ENCODE results near the gene ASCL4.

The ASCL4 gene

DNA sequence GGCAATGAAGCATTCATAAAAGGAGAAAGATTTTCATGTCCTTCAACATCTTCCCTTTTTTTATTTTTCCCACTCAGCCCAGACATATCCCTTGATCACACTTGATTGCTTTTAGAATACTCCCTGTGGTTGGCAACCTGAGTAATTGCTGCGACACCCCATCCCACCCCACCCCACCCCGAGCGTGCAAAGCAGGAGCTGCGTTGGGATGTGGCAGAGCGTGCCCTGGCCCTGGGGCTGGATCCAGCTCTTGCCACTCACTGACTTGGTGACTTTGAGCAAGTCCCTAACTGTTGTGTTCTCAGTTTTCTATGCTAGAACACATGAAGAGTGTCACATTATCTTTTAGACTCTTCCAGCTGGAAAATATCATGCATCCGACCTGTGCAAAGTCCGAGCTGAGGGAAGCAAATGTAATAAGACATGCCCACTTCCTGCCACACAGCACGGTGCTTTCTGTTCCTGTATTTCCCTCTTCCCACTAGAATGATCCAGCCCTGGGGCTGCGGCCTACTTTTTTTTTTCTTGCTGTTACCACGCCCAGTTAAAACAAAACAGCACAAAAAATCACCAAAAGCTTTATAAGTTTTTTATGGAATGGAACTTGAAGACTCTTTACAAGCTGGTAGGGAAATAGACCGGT is 4.0 kb downstream of the ASCL4 start:
- DNase-seq (ENCODE audit: low read depth, low spot score): no peak

GRCh38 chr12:107779077-107779831 is 4.8 kb downstream of the ASCL4 start:
- DNase-seq (ENCODE audit: low read depth, low spot score): no peak

DNA sequence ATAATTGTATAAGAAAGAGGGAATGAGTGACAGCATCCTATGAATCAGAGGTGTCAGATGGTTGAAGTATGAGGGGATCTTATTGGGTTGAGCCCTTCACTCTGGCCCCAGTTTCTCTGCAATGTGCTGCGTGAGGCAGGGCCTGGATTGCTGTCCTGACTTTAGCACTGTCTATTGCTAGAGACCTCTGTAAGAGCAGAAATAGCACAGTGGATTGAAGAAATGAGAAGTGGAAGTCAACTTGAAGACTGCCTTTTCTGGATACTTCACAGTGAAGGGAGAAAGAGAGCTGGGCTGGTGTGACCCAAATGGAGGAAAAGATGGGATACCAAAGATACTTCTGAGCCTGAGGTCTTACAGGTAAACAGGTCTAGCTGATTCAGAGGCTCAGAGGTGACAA is 5.8 kb downstream of the ASCL4 start:
- DNase-seq (ENCODE audit: low read depth, low spot score): no peak

DNA sequence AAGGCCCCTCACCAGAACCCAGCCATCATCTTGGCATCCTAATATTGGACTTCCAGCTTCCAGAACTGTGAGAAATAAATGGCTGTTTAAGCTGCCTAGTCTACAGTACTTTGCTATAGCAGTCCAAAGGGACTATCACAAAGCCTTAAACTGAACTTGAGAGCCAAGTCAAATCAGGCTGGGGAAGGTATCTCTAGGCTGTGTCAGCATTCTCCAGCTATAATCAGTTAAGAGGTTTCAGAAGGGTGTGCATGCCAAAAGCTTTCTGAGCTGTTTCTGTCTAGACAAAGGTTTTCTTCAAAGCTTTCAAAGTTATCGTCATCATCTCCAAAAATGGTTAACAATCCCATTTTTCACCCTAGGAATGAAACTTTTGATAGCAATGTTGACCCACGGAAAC is 7.6 kb downstream of the ASCL4 start:
- DNase-seq (ENCODE audit: low read depth, low spot score): no peak

DNA sequence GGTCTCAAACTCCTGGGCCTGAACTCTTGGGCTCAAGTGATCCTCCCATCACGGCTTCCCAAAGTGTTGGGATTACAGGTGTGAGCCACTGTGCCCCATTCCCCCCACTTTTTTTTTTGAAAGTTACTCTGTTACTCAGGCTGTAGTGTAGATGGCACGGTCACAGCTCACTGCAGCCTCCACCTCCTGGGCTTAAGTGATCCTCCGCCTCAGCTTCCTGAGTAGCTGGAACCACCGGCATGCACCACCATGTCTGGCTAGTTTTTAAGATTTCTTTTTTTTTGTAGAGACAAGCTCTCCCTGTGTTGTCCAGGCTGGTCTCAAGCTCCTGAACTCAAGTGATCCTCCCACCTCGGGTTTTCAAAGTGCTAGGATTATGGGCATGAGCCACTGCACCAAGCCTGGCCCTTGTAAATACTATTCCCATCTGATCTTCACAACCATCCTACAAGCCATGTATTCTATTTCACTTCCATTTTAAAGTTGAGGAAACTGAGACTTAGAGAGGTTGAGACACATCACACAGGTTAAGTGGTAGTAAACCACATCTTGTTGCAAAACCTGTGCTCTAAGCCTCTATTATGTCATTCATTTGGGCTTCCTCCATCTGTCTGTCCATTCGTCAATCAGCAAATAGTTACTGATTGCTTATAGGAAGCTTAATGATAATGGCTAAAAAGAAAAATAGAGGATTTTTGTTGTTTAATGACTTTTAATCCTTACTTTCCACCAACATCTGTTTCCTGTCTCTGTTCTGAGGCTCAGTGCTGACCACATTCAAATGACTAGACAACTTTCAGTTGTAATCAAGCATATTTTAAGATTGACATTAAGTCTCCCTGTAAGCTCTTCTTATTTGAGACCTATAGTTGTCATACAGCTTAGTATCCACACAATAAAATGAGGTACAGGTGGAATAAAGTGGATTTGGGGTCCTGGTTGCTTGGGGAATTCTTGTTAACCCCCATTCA is 9.2 kb downstream of the ASCL4 start:
- no peak for DNase-seq (ENCODE audit: low read depth, low spot score)

DNA sequence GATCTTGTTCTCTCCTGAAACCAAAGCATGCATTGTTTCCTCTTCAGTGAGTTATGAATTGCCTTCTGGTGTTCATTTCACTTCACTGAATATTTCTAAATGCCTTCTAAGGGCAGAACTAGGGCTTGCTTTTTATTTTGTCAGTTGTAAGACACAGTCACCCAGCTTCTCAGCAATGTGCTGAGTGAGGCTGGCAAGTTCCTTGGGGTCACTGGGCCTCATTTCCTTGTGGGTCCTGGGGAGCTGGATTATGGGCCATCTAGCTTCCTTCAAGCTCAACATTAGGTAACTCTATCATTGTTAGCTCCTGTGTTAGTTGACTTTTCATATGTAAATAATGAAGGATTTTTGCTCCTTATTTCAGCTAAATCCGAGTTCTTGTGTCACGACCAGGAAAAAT is 13.8 kb downstream of the ASCL4 start:
- no peak for DNase-seq (ENCODE audit: low read depth, low spot score)

DNA sequence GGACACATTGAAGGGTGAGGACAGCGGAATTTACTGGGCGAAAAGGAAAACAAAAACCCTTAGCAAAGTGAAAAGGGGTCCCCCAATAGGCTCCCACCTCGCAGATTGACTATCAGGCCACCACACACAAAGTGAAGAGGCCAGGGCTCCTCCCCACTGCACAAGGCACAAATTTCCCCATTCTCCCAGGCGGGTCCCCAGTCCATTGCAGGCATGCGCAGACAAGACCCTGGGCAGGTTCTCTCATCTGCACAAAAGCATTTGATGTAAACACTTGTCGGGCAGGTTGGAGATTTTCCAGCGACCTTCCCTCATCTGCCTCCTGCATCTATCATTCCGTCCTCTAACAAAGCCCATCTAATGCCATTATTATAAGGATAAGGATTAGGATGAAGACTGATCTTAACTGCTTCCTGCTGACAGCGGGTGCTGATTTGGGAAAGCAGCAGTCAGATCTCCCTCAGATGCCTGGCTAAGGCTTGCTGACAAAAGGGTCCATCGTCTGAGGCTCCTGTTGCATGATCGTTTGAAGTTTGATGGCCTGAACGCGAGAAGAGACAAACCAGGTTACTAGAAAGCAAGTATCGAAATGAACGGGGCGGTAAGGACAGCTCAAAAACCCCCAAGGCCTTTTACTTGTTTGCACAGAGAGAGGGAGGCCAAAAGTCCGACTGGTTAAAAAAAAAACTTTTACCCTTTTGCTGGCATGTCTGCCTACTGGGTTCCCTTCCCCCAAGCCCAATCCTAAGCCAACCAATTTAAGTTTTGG is 14.4 kb downstream of the ASCL4 start:
- no peak for DNase-seq (ENCODE audit: low read depth, low spot score)

- DNase-seq (ENCODE audit: low read depth, low spot score): no peak
Measured at GRCh38 chr12:107791465-107792089, 17.1 kb downstream of the ASCL4 start.

- no peak for DNase-seq (ENCODE audit: low read depth, low spot score)
Measured at GRCh38 chr12:107794451-107794850, 19.9 kb downstream of the ASCL4 start.

GRCh38 chr12:107798580-107798979 is 24.1 kb downstream of the ASCL4 start:
- no peak for DNase-seq (ENCODE audit: low read depth, low spot score)

DNA sequence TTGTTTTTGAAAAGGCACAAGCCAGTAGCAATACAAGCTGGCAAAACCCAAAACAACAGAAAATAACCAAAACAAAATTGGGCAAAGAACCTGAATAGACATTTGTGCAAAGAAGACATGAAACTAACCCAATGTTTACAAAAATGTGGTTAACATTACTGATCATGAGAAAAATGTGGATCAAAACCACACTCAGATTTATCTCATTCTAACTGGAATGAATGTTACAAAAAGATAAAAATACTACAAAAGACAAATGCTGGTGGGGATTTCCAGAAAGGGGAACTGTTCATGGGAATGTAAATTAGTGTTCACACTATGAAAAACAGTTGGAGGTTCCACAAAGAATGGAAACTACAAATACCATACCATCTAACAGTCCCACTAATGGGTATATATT is 26.6 kb downstream of the ASCL4 start:
- no peak for DNase-seq (ENCODE audit: low read depth, low spot score)

DNA sequence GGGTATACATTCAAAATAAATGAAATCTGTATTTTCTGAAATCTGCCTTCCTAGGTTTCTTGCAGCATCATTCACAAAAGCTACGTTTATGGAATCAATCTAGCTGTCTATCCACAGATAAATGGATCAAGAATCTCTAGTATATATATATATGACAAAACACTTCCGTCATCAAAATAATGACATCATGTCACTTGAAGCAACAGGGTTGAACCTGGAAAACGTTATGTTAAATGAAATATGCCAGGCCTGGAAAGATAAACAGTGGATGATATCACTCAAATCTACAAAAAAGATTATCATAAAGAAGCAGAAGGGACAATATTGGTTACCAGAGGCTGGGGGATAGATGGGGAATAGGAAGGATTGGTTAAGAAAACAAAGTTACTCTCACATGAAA is 28.6 kb downstream of the ASCL4 start:
- no peak for DNase-seq (ENCODE audit: low read depth, low spot score)

- no peak for DNase-seq (ENCODE audit: low read depth, low spot score)
Measured at GRCh38 chr12:107805488-107806180, 31.1 kb downstream of the ASCL4 start.

DNA sequence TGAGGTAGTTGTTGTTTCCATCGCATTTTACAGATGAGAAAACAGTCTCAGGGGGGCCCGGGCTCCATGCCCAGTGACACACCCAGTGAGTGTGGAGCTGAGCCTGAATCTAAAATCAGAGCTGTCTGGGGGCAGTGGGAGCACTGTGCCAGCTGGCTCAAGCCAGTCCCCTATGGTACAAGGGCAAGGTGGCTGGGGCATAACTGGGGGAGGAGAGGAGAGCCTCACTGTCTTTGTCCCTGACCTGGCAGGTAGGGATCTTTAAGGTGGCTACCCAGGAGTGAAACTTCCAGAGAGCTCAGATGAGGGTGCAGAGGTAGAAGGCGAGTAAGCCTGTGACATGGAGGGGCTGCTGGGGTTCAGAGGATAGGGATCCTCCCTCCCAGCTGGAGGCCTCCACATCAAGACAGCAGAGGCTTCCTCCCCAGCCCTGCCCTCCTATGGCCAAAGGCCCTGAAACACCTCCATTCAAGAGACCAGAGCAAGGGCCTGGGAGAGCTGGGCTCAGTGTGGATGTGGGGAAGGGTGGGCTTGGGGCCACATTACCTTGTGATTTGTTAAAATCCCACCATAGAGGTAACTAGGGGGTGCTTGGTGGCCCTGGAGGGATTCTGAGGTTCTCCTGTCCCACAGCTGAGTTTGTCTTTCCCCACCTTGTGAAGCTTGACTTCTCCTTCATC is 33.1 kb downstream of the ASCL4 start:
- no peak for DNase-seq (ENCODE audit: low read depth, low spot score)

DNA sequence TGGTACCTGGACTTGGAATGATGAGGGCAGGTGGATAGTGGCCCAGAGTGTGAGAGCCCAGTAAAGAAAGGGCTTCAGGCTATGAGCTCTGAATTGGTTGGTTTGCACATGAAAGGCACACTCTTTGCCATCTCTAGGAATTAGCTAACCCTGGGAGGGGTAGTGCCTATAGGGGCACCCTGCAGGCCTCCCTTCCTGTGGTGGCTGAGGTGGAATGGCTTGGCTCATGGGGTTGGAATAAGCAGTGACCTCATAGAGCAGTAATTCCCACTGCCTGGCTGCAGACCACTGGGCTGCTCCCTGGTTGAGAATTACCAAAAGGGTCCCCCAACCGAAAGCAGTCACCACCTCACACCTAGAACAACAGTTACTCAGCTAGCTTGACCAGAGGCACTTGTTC is 42.7 kb downstream of the ASCL4 start:
- no peak for DNase-seq (ENCODE audit: low read depth, low spot score)

DNA sequence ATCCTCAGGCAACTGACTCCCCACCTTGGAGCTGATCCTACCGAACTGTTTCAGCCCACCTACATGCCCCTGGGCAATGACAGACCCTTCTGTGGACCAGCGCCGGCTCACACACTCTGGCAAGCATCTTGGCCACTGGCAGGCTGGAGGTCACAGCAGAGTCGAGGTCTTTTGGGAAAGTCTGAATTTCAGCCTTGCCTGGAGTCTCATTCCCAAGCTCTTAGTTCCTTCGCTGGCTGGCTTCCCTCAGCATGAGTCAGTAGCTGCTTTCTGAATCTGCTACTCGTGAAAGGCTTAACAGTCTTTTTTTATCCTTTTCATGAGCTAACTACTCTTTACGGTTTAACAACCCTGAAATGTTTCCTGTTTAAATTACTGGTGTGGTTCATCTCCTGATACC is 44.5 kb downstream of the ASCL4 start:
- DNase-seq (ENCODE audit: low read depth, low spot score): no peak

DNA sequence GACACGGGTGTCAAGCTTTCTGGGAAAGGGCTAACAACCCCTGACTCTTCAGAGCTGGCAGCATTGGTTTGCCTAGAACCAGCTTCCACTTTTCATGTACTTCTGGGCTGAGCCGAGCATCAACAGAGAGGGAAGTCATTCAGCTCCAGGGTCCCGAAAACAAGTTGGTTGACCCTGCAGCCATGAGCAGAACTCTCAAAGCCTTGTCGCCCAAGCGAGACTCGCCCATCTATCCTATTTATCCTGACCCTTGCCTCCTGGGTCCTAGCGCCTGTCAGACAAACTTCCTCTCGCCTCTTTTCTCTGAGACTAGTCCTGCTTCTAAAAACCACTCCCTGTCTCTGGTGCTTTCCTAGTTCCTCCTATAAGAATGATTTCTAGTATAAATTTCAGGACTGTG is 47.9 kb downstream of the ASCL4 start:
- no peak for DNase-seq (ENCODE audit: low read depth, low spot score)

Data from activated CD4-positive, CD25-positive, alpha-beta regulatory T cell treated with anti-CD3 and anti-CD28 coated beads, Interleukin-2, amount 50 U/mL, for 16 hours (primary cell).